ENCODE measurements around the gene AATF. TPM values are rescaled to one million over a fixed set of nuclear protein-coding genes. Genes with fewer than 3 reads are reported as not detected.

AATF gene
- total RNA-seq, 2 experiments from 2014 or later: 58.9 to 69.8 TPM

GRCh38 chr17:37047631-37048104 is 98.9 kb downstream of the AATF start:
- H3K9me3 Mint-ChIP-seq: no peaks in the 10 kb centered on the region

GRCh38 chr17:37048811-37049210 is 100.1 kb downstream of the AATF start:
- Mint-ChIP-seq H3K4me1 (ENCODE audit: low read depth) (peaks cover 6% of the 10 kb centered on the region), H3K27me3 (ENCODE audit: low read depth) (no peaks in the 10 kb centered on the region), H3K4me3 (no peak overlapping the region), H3K27ac (no peak overlapping the region), H3K36me3 (ENCODE audit: low read depth) (peaks cover 7% of the 10 kb centered on the region), H3K9me3 (no peaks in the 10 kb centered on the region)
- intact Hi-C loops (cut with micrococcal nuclease): loop anchor here (5.0 kb wide), 1 partner anchor 287 kb away; no protein-coding TSS in a partner anchor
- CTCF ChIA-PET: interaction anchor here (1.0 to 4.0 kb wide), 9 partner anchors 7 to 445 kb away, joined by 3 to 23 read pairs (median 5); no protein-coding TSS in a partner anchor
- DNase-seq: no peak

More at GRCh38 chr17:37047631-37048104, 98.9 kb downstream of the AATF start:
- intact Hi-C loops (cut with micrococcal nuclease): loop anchor here (1.0 to 5.0 kb wide), 3 partner anchors 285 to 418 kb away; no protein-coding TSS in a partner anchor
- peaks cover 12% of the 10 kb centered on the region for H3K4me1 Mint-ChIP-seq (ENCODE audit: low read depth)
- no peak overlapping the region for H3K27ac Mint-ChIP-seq
- no peak overlapping the region for H3K4me3 Mint-ChIP-seq
- H3K27me3 Mint-ChIP-seq (ENCODE audit: low read depth): no peaks in the 10 kb centered on the region
- DNase-seq: peak; percentile 92
- H3K36me3 Mint-ChIP-seq (ENCODE audit: low read depth): peaks cover 11% of the 10 kb centered on the region
- CTCF ChIA-PET: interaction anchor here (0.6 to 4.0 kb wide), 32 partner anchors 9 to 1493 kb away, joined by 3 to 23 read pairs (median 4); partner anchors contain the start of gene MRM1

- Mint-ChIP-seq H3K27ac (no peak overlapping the region), H3K36me3 (ENCODE audit: low read depth) (peaks cover 12% of the 10 kb centered on the region), H3K4me1 (ENCODE audit: low read depth) (peaks cover 6% of the 10 kb centered on the region), H3K9me3 (no peaks in the 10 kb centered on the region), H3K27me3 (ENCODE audit: low read depth) (no peaks in the 10 kb centered on the region), H3K4me3 (no peak overlapping the region)
- CTCF ChIA-PET: interaction anchor here (0.6 to 1.4 kb wide), 3 partner anchors 8 to 448 kb away, joined by 3 read pairs; no protein-coding TSS in a partner anchor
- intact Hi-C loops (cut with micrococcal nuclease): loop anchor here (10.0 kb wide), 1 partner anchor 184 kb away; no protein-coding TSS in a partner anchor
- no peak for DNase-seq
Observed at GRCh38 chr17:37050920-37051319, 102.2 kb downstream of the AATF start.

GRCh38 chr17:37051381-37051780 is 102.6 kb downstream of the AATF start:
- no peak overlapping the region for H3K27ac Mint-ChIP-seq
- CTCF ChIA-PET: interaction anchor here (1.1 to 1.4 kb wide), 2 partner anchors 8 to 449 kb away, joined by 3 read pairs; no protein-coding TSS in a partner anchor
- peaks cover 15% of the 10 kb centered on the region for H3K36me3 Mint-ChIP-seq (ENCODE audit: low read depth)
- H3K4me3 Mint-ChIP-seq: no peak overlapping the region
- intact Hi-C loops (cut with micrococcal nuclease): loop anchor here (10.0 kb wide), 1 partner anchor 183 kb away; no protein-coding TSS in a partner anchor
- H3K27me3 Mint-ChIP-seq (ENCODE audit: low read depth): no peaks in the 10 kb centered on the region
- DNase-seq: no peak
- peaks cover 6% of the 10 kb centered on the region for H3K4me1 Mint-ChIP-seq (ENCODE audit: low read depth)
- H3K9me3 Mint-ChIP-seq: no peaks in the 10 kb centered on the region

GRCh38 chr17:37051833-37052232 is 103.1 kb downstream of the AATF start:
- no peaks in the 10 kb centered on the region for H3K9me3 Mint-ChIP-seq
- no peak for DNase-seq
- no peak overlapping the region for H3K27ac Mint-ChIP-seq
- H3K27me3 Mint-ChIP-seq (ENCODE audit: low read depth): no peaks in the 10 kb centered on the region
- CTCF ChIA-PET: interaction anchor here (1.1 kb wide), 1 partner anchor 8 kb away, joined by 3 read pairs; no protein-coding TSS in a partner anchor
- H3K36me3 Mint-ChIP-seq (ENCODE audit: low read depth): peaks cover 18% of the 10 kb centered on the region
- no peak overlapping the region for H3K4me3 Mint-ChIP-seq
- intact Hi-C loops (cut with micrococcal nuclease): loop anchor here (10.0 kb wide), 1 partner anchor 183 kb away; no protein-coding TSS in a partner anchor
- H3K4me1 Mint-ChIP-seq (ENCODE audit: low read depth): peaks cover 6% of the 10 kb centered on the region

GRCh38 chr17:37052450-37052849 is 103.7 kb downstream of the AATF start:
- CTCF ChIA-PET: no interaction called here
- Mint-ChIP-seq H3K9me3 (no peaks in the 10 kb centered on the region), H3K4me3 (no peak overlapping the region), H3K27ac (no peak overlapping the region), H3K4me1 (ENCODE audit: low read depth) (peaks cover 5% of the 10 kb centered on the region), H3K36me3 (ENCODE audit: low read depth) (peaks cover 20% of the 10 kb centered on the region), H3K27me3 (ENCODE audit: low read depth) (no peaks in the 10 kb centered on the region)
- intact Hi-C loops (cut with micrococcal nuclease): loop anchor here (10.0 kb wide), 1 partner anchor 182 kb away; no protein-coding TSS in a partner anchor
- no peak for DNase-seq

- no peak overlapping the region for H3K4me3 Mint-ChIP-seq
- intact Hi-C loops (cut with micrococcal nuclease): loop anchor here (10.0 kb wide), 1 partner anchor 180 kb away; no protein-coding TSS in a partner anchor
- no peak for DNase-seq
Observed at GRCh38 chr17:37054894-37055293, 106.1 kb downstream of the AATF start.

GRCh38 chr17:37056622-37057021 is 107.9 kb downstream of the AATF start:
- Mint-ChIP-seq H3K4me3 (no peak overlapping the region), H3K9me3 (no peaks in the 10 kb centered on the region), H3K36me3 (ENCODE audit: low read depth) (peaks cover 13% of the 10 kb centered on the region), H3K4me1 (ENCODE audit: low read depth) (no peaks in the 10 kb centered on the region), H3K27ac (no peak overlapping the region), H3K27me3 (ENCODE audit: low read depth) (no peaks in the 10 kb centered on the region)
- intact Hi-C loops (cut with micrococcal nuclease): loop anchor here (10.0 kb wide), 1 partner anchor 178 kb away; no protein-coding TSS in a partner anchor
- DNase-seq: no peak
- CTCF ChIA-PET: interaction anchor here (1.7 kb wide), 1 partner anchor 9 kb away, joined by 6 read pairs; no protein-coding TSS in a partner anchor

More at GRCh38 chr17:37054894-37055293, 106.1 kb downstream of the AATF start:
- no peaks in the 10 kb centered on the region for H3K4me1 Mint-ChIP-seq (ENCODE audit: low read depth)
- H3K9me3 Mint-ChIP-seq: no peaks in the 10 kb centered on the region
- no peak overlapping the region for H3K27ac Mint-ChIP-seq
- H3K36me3 Mint-ChIP-seq (ENCODE audit: low read depth): peaks cover 15% of the 10 kb centered on the region
- no peaks in the 10 kb centered on the region for H3K27me3 Mint-ChIP-seq (ENCODE audit: low read depth)
- CTCF ChIA-PET: interaction anchor here (0.8 kb wide), 1 partner anchor 429 kb away, joined by 3 read pairs; no protein-coding TSS in a partner anchor

GRCh38 chr17:37059493-37059892 is 110.7 kb downstream of the AATF start:
- CTCF ChIA-PET: interaction anchor here (0.8 to 1.3 kb wide), 3 partner anchors 8 to 26 kb away, joined by 3 to 6 read pairs (median 3); no protein-coding TSS in a partner anchor
- no peak overlapping the region for H3K4me3 Mint-ChIP-seq
- no peaks in the 10 kb centered on the region for H3K9me3 Mint-ChIP-seq
- intact Hi-C loops (cut with micrococcal nuclease): loop anchor here (10.0 kb wide), 1 partner anchor 175 kb away; no protein-coding TSS in a partner anchor
- H3K36me3 Mint-ChIP-seq (ENCODE audit: low read depth): peaks cover 10% of the 10 kb centered on the region
- no peak for DNase-seq
- H3K27me3 Mint-ChIP-seq (ENCODE audit: low read depth): no peaks in the 10 kb centered on the region
- H3K27ac Mint-ChIP-seq: no peak overlapping the region
- no peaks in the 10 kb centered on the region for H3K4me1 Mint-ChIP-seq (ENCODE audit: low read depth)

- intact Hi-C loops (cut with micrococcal nuclease): no loop called here
- H3K4me3 Mint-ChIP-seq: no peak overlapping the region
- DNase-seq: no peak
- H3K27ac Mint-ChIP-seq: no peak overlapping the region
- CTCF ChIA-PET: interaction anchor here (1.2 kb wide), 1 partner anchor 9 kb away, joined by 3 read pairs; no protein-coding TSS in a partner anchor
- H3K9me3 Mint-ChIP-seq: no peaks in the 10 kb centered on the region
- peaks cover 9% of the 10 kb centered on the region for H3K36me3 Mint-ChIP-seq (ENCODE audit: low read depth)
- H3K27me3 Mint-ChIP-seq (ENCODE audit: low read depth): no peaks in the 10 kb centered on the region
- no peaks in the 10 kb centered on the region for H3K4me1 Mint-ChIP-seq (ENCODE audit: low read depth)
Observed at GRCh38 chr17:37060094-37060493, 111.3 kb downstream of the AATF start.

GRCh38 chr17:37060928-37061327 is 112.2 kb downstream of the AATF start:
- CTCF ChIA-PET: interaction anchor here (0.6 to 1.5 kb wide), 2 partner anchors 11 to 13 kb away, joined by 3 to 5 read pairs; no protein-coding TSS in a partner anchor
- H3K27me3 Mint-ChIP-seq (ENCODE audit: low read depth): no peaks in the 10 kb centered on the region

GRCh38 chr17:37062021-37062420 is 113.3 kb downstream of the AATF start:
- no peak overlapping the region for H3K4me3 Mint-ChIP-seq
- no peak overlapping the region for H3K27ac Mint-ChIP-seq

More at GRCh38 chr17:37060928-37061327, 112.2 kb downstream of the AATF start:
- no peak overlapping the region for H3K4me3 Mint-ChIP-seq
- H3K27ac Mint-ChIP-seq: no peak overlapping the region
- no peaks in the 10 kb centered on the region for H3K4me1 Mint-ChIP-seq (ENCODE audit: low read depth)
- peaks cover 9% of the 10 kb centered on the region for H3K36me3 Mint-ChIP-seq (ENCODE audit: low read depth)
- intact Hi-C loops (cut with micrococcal nuclease): no loop called here
- DNase-seq: no peak
- no peaks in the 10 kb centered on the region for H3K9me3 Mint-ChIP-seq

More at GRCh38 chr17:37062021-37062420, 113.3 kb downstream of the AATF start:
- intact Hi-C loops (cut with micrococcal nuclease): no loop called here
- Mint-ChIP-seq H3K36me3 (ENCODE audit: low read depth) (peaks cover under 1% of the 10 kb centered on the region), H3K9me3 (no peaks in the 10 kb centered on the region), H3K4me1 (ENCODE audit: low read depth) (no peaks in the 10 kb centered on the region), H3K27me3 (ENCODE audit: low read depth) (no peaks in the 10 kb centered on the region)
- CTCF ChIA-PET: interaction anchor here (0.6 to 1.5 kb wide), 3 partner anchors 9 to 311 kb away, joined by 3 to 5 read pairs (median 3); no protein-coding TSS in a partner anchor
- no peak for DNase-seq
